NK-92 (cell line): ENCODE results near the gene ZMYND15.
"Not testable (repeated sequence)": the region's sequence is repeated elsewhere in the genome, so short reads cannot be mapped to it uniquely, and the experiment has no call there.

Source experiments
- DNase-seq: peaks from one replicate; lab custom pipeline; 2025; ENCODE audit not compliant: unreplicated experiment; lab: John Stamatoyannopoulos, UW

ZMYND15 gene, protein sequence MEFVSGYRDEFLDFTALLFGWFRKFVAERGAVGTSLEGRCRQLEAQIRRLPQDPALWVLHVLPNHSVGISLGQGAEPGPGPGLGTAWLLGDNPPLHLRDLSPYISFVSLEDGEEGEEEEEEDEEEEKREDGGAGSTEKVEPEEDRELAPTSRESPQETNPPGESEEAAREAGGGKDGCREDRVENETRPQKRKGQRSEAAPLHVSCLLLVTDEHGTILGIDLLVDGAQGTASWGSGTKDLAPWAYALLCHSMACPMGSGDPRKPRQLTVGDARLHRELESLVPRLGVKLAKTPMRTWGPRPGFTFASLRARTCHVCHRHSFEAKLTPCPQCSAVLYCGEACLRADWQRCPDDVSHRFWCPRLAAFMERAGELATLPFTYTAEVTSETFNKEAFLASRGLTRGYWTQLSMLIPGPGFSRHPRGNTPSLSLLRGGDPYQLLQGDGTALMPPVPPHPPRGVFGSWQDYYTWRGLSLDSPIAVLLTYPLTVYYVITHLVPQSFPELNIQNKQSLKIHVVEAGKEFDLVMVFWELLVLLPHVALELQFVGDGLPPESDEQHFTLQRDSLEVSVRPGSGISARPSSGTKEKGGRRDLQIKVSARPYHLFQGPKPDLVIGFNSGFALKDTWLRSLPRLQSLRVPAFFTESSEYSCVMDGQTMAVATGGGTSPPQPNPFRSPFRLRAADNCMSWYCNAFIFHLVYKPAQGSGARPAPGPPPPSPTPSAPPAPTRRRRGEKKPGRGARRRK

DNA sequence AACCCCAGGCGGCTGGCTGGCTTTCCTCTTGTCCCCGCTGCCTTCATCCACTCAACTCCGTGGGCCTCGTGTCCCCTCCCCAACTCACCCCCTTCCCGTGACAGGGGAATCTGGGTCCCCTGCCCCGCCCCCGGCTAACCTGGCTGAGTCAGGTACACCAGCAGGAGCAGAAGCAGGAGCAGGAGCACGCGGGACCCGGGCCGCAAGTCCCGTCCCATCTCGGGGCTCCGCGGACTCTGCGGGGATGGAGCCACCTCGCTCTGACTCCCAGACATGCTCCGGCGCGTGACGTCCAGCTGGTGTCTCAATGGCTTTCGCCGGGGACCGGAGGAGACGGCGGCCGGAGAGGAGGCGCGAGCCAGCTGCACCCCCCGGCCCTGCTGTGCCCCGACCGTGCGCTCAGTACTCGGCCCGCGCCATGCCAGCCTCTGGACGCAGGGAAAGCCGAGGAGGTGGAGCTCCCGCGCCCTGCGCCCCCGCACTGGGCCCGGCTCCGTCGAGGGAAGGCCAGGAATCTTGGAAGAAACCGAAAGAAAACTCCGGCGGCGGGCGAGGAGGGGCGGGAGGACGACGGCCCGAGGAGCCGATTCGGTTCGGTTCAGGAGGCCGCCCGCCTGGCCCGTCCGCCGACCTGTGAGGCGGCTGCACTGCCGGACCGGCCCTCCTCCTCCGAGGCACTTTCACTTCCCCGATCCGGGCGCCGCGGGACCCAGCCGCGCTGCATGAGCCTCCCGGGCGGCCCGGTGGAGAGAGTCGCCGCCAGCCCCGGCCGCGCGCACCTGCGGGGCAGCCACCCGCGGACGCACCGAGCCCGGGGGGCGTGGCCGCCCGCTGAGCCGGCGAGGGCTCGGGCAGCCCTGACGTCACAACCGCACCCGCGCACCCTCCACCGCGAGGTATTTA is at the start of gene ZMYND15, which contains the start of gene CXCL16:
Gene ZMYND15, plus strand, starts transcription at position 712 of the 903 bp plus-strand sequence. CDS start 716 bp downstream, outside the sequence.
Gene CXCL16, minus strand, starts transcription at position 807 of the 903 bp plus-strand sequence. Its CDS starts 589 bp downstream, at position 218.
- DNase-seq = no peak

DNA sequence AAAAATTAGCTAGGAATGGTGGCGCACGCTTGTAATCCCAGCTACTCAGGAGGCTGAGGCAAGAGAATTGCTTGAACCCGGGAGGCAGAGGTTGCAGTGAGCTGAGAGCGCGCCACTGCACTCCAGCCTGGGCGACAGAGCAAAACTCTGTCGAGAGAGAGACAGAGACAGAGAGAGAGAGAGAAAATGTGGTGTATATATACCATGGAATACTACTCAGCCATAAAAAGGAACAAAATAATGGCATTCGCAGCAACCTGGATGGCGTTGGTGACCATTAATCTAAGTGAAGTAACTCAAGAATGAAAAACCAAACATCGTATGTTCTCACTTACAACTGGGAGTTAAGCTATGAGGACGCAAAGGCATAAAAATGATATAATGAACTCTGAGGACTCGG is 49.8 kb upstream of the ZMYND15 start:
- DNase-seq = not testable (repeated sequence)

- no peak for DNase-seq
Measured at GRCh38 chr17:4690745-4691144, 48.9 kb upstream of the ZMYND15 start.

DNA sequence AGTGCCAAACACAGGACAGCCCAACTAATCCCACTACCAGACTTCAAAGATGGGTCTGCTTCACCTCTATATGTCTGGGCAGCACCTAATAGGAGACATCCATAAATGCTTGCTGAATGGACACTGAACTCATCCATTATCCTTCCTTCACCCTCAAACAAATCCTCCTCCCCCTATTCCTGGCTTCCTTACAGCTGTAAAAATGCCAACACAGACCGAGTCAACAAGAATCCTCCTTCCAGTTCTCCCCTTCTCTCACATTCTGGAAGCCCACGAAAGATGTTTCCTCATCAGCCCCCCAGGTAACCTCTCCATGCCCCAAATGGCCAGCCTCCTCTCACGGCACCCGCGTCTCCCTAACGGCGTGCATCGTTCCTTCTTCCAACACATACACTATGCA is 47.9 kb upstream of the ZMYND15 start:
- no peak for DNase-seq

- DNase-seq = no peak
Measured at GRCh38 chr17:4693416-4693815, 46.2 kb upstream of the ZMYND15 start.

DNA sequence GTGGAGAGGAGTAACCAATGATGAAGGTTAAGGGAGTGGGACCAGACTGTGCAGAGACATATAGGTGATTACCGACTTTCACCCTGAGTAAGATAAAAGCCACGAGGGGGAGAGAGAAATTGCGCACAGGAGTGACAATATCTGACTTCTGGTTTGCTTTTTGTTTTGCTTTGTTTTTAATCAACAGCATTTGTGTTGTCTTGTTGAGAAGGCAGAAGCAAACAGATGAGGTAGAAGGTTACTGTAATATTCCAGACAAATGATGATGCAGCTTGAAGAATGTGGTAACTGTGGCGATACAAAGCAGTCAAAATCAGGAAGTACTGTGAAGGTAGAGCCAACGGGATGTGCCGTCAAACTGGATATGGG is 43.2 kb upstream of the ZMYND15 start:
- no peak for DNase-seq

DNA sequence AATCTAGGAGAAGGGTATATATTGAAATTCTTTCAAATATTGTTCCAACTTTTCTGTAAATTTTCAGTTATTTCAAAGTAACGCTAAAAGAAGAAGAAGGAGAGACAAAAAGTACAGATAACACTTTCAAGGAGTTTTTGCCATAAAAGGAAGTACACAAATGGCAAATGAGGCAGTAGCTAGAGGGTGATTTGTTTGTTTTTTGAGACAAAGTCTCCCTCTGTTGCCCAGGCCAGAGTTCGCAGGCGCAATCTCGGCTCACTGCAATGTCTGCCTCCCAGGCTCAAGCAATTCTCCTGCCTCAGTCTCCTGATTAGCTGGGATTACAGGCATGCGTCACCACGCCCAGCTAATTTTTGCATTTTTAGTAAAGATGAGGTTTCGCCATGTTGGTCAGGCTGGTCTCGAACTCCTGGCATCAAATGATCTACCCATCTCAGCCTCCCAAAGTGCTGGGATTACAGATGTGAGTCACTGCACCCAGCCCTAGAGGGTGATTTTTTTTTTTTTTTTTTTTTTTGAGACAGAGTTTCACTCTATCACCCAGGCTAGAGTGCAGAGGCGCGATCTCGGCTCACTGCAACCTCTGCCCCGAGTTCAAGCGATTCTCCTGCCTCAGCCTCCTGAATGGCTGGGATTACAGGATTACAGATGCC is 40.1 kb upstream of the ZMYND15 start:
- not testable (repeated sequence) for DNase-seq

DNA sequence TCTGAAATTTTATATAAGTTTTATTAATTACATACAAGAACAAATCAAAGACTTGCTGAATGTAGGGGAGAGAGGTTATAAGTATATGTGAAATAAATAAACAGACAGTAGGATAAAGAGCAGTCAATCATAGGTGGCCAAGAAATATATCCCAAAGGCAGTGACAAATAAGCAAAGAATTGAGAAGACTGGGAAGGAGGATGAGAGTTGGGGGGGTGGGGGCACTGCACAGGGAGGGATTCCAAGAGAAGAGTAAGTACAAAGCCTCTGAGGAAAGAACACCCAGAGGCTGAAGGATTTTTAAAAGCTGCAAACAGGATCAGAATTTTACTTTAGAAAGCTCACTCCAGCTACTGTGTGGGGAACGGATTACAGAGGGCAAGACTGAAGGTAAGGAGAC is 38.5 kb upstream of the ZMYND15 start:
- DNase-seq = no peak

DNA sequence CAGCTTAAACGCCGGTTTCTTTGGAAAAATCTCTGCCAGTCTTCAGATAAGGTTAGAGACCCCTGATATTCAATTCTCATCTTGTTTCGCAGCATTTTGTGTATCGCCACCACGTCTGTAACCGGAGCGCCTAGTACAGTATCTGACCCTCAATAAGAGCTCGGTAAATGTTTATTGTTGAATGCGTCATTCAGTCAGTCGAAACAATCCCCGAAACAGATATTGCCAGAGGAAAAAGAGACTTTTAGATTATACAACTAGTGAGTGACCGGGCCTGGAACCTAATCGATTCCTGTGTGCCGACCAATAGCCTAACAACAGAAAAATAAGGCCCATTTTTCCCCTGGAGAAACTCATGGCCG is 36.3 kb upstream of the ZMYND15 start:
- DNase-seq = no peak

- not testable (repeated sequence) for DNase-seq
Measured at GRCh38 chr17:4704574-4704907, 35.1 kb upstream of the ZMYND15 start.

GRCh38 chr17:4704991-4705390 is 34.6 kb upstream of the ZMYND15 start:
- DNase-seq = no peak

DNA sequence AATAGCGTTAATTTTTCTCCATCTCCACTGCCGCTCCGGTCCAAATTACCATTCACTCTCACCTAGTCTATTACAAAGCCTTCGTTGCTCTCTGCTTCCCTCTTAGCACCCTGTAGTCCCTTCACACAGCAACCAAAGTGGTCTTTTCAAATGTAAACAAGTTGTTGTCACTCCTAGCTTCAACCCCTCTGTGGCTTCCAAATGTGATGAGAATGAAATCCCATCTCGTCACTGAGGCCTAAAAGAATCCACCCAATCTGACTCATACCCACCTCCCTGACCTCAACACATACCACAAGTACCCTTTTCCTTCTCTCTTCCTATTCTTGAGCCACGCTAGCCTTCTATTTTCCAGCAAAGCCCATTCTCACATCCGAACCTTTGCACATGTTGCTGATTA is 33.5 kb upstream of the ZMYND15 start:
- DNase-seq = no peak

DNA sequence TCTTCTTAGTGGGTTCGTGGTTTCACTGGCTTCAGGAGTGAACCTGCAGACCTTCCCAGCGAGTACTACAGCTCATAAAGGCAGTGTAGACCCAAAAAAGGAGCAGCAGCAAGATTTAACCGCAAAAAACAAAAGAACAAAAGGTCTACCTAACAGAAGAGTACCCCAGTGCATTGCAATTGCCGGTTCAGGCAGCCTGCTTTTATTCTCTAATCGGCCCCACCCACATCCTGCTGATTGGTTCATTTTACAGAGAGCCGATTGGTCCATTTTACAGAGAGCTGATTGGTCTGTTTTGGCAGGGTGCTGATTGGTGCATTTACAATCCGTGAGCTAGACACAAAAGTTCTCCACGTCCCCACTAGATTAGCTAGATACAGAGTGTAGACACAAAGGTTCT is 31.2 kb upstream of the ZMYND15 start:
- DNase-seq = no peak

DNA sequence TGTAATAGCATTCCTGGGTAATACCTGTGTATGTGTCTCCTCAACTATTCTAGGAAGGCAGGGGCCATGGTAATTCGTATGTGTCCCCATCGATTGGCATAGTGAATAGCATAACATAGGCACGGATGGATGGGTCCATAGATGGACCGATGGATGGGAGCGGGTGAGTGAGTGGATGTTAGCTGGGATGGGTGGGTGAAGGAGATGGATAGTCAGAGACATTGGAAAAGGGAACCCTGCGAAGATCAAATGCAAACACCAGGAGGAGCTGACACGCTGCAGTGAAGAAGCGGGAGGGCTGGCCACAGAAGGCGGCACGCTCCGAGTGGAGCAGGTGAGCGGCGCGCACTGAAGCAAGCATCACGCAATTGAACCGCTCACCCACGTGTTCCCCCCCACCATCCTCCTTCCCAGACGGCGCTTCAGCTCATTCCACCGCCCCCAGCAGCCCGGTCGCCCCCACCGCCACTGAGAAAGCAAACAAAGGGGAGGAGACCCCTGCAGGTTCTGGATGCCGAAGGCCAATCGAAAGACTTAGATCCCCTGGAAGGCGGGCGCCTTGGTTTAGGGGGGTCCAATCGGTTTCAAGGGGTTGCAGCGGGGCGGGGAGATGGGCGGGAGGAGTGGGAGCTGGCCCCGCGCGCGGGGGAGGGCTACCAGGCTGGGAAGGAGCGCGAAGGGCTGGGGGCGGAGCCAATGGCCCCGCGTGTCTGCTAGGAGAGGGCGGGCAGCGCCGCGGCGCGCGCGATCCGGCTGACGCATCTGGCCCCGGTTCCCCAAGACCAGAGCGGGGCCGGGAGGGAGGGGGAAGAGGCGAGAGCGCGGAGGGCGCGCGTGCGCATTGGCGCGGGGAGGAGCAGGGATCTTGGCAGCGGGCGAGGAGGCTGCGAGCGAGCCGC is 29.6 kb upstream of the ZMYND15 start, which contains the start of gene ARRB2:
Gene ARRB2, plus strand, starts transcription at position 839 of the 899 bp plus-strand sequence. CDS start 90 bp downstream, outside the sequence.
- DNase-seq = peak; percentile 81

GRCh38 chr17:4710693-4711634 is 28.7 kb upstream of the ZMYND15 start:
- no peak for DNase-seq

DNA sequence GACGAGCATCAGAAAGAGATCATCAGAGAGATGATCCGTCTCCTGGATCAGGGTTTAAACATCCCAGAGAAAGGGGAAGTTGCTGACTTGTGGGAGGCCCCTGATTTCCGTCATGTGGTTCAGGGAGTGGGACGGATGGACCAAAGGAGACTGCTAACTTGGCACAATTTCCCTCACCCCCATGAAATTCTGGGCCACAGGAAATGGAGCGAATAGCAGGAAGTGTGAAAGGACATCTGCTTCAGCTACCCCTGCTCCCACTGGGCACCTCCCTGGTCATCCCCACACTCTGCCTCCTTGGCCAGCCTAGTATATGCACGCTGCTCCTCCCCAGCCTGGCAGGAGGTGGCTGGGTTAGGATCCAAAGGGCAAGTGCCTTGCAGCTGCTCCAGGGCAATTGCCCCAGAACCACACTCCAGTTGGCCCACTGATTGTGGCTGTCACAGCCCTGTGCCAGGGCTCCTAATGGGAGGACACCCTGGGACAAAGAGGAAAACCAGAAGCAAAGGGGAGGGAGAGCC is 27.9 kb upstream of the ZMYND15 start:
- DNase-seq = no peak

DNA sequence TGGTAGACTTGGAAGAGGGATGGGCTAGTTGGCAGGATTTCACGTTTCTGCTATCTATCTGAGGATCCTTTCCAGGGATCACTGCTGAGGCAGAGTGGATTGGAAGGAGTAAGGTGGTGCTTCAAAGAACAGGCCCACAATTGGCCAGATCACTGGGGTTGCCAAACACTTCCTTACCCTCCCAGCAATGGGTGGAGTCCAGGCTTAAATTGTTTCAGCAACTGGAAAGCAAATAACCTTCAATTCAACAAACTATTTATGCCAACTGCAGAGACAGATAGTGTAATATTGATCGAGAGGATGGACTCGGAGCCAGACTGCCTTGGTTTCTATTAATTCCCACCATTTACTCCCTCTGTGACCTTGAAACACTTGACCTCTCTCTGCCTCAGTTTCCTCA is 27.1 kb upstream of the ZMYND15 start:
- no peak for DNase-seq

DNA sequence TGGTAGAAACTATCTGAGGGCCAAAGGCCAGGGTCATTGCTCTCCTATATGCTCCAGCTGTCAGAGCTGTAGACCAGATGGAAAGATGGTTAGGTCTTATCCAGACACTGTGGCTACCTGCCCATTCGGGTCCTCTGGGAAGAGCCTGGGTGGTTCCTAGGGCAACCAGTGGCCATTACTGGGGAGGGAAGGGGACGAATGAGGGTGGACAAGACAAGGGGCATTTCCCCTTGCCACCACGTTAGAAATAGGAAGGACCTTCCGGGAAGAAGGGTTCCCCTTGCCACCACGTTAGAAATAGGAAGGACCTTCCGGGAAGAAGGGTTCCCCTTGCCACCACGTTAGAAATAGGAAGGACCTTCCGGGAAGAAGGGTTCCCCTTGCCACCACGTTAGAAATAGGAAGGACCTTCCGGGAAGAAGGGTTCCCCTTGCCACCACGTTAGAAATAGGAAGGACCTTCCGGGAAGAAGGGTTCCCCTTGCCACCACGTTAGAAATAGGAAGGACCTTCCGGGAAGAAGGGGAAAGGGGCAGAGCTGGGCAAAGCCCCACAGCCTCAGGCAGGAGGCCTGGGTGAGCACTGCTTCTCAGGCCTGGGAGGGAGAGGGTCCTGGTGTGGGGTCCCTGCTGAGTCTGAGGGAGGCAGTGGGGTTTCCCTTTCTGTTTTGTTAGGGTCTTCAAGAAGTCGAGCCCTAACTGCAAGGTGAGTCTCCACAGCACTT is 25.1 kb upstream of the ZMYND15 start:
- not testable (repeated sequence) for DNase-seq
